ENCODE results near the gene NCK1. TPM values are rescaled to one million over a fixed set of nuclear protein-coding genes. Genes with fewer than 3 reads are reported as not detected.
A peak's percentile ranks its signal among the peaks of the same experiment; 100 is the strongest.

The NCK1 gene
- total and polyA plus RNA-seq, 10 of the 15 experiments (the other 5 are each of a cell fraction or from before 2014, with no cell fraction given): 15.6 to 33.4 (median 25.0) TPM

DNA sequence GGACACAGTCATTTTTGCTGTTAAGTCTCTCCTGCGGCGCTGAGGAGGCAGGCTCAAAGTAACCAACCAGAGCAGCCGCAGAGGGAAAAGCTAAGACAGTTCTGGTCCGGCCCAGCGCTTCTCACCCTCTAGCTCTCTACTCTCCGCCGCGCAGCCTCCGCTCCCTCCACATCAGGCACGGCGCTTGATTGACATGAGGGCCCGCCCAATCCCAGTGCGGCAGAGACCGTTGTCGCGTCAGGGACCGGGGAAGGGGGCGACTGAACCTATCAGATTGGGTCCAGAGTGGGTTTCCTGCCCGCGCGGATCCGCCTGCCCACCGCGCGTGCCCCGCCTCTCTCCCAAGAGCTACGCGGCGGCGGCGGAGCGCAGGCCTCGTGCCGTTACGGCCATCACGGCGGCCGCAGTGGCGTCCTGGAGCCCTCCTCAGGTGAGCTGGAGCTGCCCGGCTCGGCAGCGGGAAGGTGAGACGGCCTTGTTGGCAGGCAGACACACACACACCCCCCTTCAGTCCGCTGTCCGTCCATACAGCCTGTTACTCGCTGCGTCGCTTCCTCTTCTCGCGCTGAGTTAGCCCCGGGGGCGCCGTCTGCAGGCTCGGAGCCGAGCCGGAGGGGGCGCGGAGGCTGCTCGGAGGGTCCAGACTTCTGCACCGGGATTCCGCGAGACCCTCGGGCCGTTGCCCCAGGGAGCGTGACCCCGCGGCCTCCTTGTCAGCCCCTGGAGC is at the start of gene NCK1 (continued):
- no peak for TF ChIP-seq MTA3 (IDR thresholded peaks at IDR 0.05; ENCODE audit: borderline replicate concordance, low read length)
- no peak for TF ChIP-seq MEF2B (IDR thresholded peaks at IDR 0.05; ENCODE audit: partially characterized antibody, poor library complexity, severe bottlenecking)
- no peak for TF ChIP-seq SREBF2 (IDR thresholded peaks at IDR 0.05; ENCODE audit: low read length)
- TF ChIP-seq ZSCAN29 (IDR thresholded peaks at IDR 0.05): no peak
- TF ChIP-seq ZNF384 (IDR thresholded peaks at IDR 0.05; ENCODE audit: borderline replicate concordance, low read depth, low read length): no peak
- peak; percentile 78; the same call in 1 of the 2 replicates for TF ChIP-seq CREM (IDR thresholded peaks at IDR 0.05; ENCODE audit: low read depth)
- TF ChIP-seq FOS (IDR thresholded peaks at IDR 0.05; ENCODE audit: borderline replicate concordance, extremely low read depth, insufficient read length): peak; percentile 26
- TF ChIP-seq MYC (IDR thresholded peaks at IDR 0.05; ENCODE audit: insufficient read depth, insufficient read length, insufficient replicate concordance, low read length, severe bottlenecking): peak; percentile 80
- no peak for TF ChIP-seq KAT2A (conservative IDR thresholded peaks at IDR 0.05; ENCODE audit: control insufficient read depth, low read depth, low read length)
- TF ChIP-seq, protein P1, sequence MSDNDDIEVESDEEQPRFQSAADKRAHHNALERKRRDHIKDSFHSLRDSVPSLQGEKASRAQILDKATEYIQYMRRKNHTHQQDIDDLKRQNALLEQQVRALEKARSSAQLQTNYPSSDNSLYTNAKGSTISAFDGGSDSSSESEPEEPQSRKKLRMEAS (IDR thresholded peaks at IDR 0.05; ENCODE audit: low read depth, low read length): peak; percentile 71; the same call in 1 of the 2 replicates
- TF ChIP-seq, protein P2, sequence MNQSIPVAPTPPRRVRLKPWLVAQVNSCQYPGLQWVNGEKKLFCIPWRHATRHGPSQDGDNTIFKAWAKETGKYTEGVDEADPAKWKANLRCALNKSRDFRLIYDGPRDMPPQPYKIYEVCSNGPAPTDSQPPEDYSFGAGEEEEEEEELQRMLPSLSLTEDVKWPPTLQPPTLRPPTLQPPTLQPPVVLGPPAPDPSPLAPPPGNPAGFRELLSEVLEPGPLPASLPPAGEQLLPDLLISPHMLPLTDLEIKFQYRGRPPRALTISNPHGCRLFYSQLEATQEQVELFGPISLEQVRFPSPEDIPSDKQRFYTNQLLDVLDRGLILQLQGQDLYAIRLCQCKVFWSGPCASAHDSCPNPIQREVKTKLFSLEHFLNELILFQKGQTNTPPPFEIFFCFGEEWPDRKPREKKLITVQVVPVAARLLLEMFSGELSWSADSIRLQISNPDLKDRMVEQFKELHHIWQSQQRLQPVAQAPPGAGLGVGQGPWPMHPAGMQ (IDR thresholded peaks at IDR 0.05; ENCODE audit: borderline replicate concordance): no peak
- no peak for TF ChIP-seq NFYA (IDR thresholded peaks at IDR 0.05; ENCODE audit: borderline replicate concordance, low read depth, low read length)
- TF ChIP-seq GABPA (IDR thresholded peaks at IDR 0.05; ENCODE audit: low read depth): peak; percentile 42
- TF ChIP-seq POLR2AphosphoS2 (IDR thresholded peaks at IDR 0.05; ENCODE audit: low read depth, low read length): peak; percentile 75
- TF ChIP-seq, protein P3, sequence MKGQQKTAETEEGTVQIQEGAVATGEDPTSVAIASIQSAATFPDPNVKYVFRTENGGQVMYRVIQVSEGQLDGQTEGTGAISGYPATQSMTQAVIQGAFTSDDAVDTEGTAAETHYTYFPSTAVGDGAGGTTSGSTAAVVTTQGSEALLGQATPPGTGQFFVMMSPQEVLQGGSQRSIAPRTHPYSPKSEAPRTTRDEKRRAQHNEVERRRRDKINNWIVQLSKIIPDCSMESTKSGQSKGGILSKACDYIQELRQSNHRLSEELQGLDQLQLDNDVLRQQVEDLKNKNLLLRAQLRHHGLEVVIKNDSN (IDR thresholded peaks at IDR 0.05; ENCODE audit: borderline replicate concordance, extremely low read length, insufficient read depth, low read depth, low read length): no peak
- TF ChIP-seq CEBPB (IDR thresholded peaks at IDR 0.05; ENCODE audit: borderline replicate concordance in 1 of 2, low read depth in 2 of 2, low read length in 2 of 2): no peak
- TF ChIP-seq SMAD5 (IDR thresholded peaks at IDR 0.05; ENCODE audit: low read depth): peak; percentile 80; the same call in 1 of the 2 replicates
- TF ChIP-seq NRF1 (conservative IDR thresholded peaks at IDR 0.05; ENCODE audit: low read depth, low read length): peak; percentile 67
- no peak for TF ChIP-seq ZNF24 (IDR thresholded peaks at IDR 0.05)
- TF ChIP-seq, protein P4, sequence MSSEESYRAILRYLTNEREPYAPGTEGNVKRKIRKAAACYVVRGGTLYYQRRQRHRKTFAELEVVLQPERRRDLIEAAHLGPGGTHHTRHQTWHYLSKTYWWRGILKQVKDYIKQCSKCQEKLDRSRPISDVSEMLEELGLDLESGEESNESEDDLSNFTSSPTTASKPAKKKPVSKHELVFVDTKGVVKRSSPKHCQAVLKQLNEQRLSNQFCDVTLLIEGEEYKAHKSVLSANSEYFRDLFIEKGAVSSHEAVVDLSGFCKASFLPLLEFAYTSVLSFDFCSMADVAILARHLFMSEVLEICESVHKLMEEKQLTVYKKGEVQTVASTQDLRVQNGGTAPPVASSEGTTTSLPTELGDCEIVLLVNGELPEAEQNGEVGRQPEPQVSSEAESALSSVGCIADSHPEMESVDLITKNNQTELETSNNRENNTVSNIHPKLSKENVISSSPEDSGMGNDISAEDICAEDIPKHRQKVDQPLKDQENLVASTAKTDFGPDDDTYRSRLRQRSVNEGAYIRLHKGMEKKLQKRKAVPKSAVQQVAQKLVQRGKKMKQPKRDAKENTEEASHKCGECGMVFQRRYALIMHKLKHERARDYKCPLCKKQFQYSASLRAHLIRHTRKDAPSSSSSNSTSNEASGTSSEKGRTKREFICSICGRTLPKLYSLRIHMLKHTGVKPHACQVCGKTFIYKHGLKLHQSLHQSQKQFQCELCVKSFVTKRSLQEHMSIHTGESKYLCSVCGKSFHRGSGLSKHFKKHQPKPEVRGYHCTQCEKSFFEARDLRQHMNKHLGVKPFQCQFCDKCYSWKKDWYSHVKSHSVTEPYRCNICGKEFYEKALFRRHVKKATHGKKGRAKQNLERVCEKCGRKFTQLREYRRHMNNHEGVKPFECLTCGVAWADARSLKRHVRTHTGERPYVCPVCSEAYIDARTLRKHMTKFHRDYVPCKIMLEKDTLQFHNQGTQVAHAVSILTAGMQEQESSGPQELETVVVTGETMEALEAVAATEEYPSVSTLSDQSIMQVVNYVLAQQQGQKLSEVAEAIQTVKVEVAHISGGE (CRISPR knock-in tag; IDR thresholded peaks at IDR 0.05): no peak
- TF ChIP-seq CHD4 (IDR thresholded peaks at IDR 0.05): no peak
- TF ChIP-seq ASH2L (IDR thresholded peaks at IDR 0.05; ENCODE audit: borderline replicate concordance, low read depth): peak; percentile 37; the same call in 1 of the 2 replicates
- no peak for TF ChIP-seq FOXK2 (IDR thresholded peaks at IDR 0.05)

All from GM12878 (cell line).